SK-N-SH (cell line): ENCODE measurements around the gene UNC5CL.

ENCODE experiments used
- EP300 ChIP-seq, 2 experiments: IDR thresholded peaks; 2 replicates each; pipeline versions ENCODE4 v1.4.0 to v1.6.1; 2012; ENCODE audit warnings: borderline replicate concordance in 1 of 2, low read depth in 1 of 2, low read length in 1 of 2
- FOXM1 ChIP-seq: IDR thresholded peaks from 2 replicates; pipeline ENCODE4 v1.4.0; 2012; ENCODE audit warnings: low read depth, mild to moderate bottlenecking
- POLR2AphosphoS5 ChIP-seq: IDR thresholded peaks from 2 replicates; pipeline ENCODE4 v1.6.1; 2012; ENCODE audit warnings: low read depth, low read length
- SIN3A ChIP-seq: IDR thresholded peaks from 2 replicates; pipeline ENCODE4 v1.6.1; 2012; ENCODE audit warnings: low read depth, mild to moderate bottlenecking, low read length, moderate library complexity, borderline replicate concordance
- TF ChIP-seq, protein P1 (sequence below): fragments of 200-600 bp; sonication (generic); IDR thresholded peaks from 2 replicates; pipeline ENCODE4 v1.6.1; 2017; ENCODE audit warnings: antibody characterized with exemption, mild to moderate bottlenecking, moderate library complexity

DNA sequence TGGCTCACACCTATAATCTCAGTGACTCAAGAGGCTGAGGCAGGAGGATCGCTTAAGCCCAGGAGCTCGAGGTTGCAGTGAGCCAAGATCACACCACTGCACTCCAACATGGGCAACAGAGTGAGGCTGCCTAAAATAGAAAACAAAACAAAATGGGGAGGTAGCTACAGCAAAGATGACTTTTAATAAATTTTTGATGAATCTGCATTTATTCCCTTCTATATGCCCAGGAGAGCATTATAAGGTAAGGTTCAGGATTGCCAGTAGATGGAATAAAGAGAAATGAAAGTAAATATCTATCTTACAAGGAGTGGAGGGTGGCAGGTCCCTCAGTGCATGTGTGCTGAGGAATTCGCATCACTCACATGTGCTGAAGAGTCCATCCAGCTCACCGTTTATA is 24.2 kb downstream of the UNC5CL start:
- TF ChIP-seq, protein P1, sequence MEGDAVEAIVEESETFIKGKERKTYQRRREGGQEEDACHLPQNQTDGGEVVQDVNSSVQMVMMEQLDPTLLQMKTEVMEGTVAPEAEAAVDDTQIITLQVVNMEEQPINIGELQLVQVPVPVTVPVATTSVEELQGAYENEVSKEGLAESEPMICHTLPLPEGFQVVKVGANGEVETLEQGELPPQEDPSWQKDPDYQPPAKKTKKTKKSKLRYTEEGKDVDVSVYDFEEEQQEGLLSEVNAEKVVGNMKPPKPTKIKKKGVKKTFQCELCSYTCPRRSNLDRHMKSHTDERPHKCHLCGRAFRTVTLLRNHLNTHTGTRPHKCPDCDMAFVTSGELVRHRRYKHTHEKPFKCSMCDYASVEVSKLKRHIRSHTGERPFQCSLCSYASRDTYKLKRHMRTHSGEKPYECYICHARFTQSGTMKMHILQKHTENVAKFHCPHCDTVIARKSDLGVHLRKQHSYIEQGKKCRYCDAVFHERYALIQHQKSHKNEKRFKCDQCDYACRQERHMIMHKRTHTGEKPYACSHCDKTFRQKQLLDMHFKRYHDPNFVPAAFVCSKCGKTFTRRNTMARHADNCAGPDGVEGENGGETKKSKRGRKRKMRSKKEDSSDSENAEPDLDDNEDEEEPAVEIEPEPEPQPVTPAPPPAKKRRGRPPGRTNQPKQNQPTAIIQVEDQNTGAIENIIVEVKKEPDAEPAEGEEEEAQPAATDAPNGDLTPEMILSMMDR = no peak
- TF ChIP-seq POLR2AphosphoS5 (no peak), FOXM1 (no peak), SIN3A (no peak), EP300 (IDR thresholded peaks at IDR 0.05; ENCODE audit: borderline replicate concordance in 1 of 2, low read depth in 1 of 2, low read length in 1 of 2) (no peak)
